Activated CD8-positive, alpha-beta memory T cell treated with anti-CD3 and anti-CD28 coated beads, Interleukin-2, amount 10 ng/mL, durations not matched to agents 7 days and 5 days (primary cell): ENCODE results near the gene TPST2. TPM values are rescaled to one million over a fixed set of nuclear protein-coding genes. Genes with fewer than 3 reads are reported as not detected.
"Not testable (repeated sequence)": the region's sequence is repeated elsewhere in the genome, so short reads cannot be mapped to it uniquely, and the experiment has no call there.

ENCODE experiments used
- ATAC-seq: fragments of 150-1000 bp; cut with Tn5 transposase; one replicate; pipeline ENCODE4 v1.10.0; 2021; ENCODE audit warnings: moderate library complexity
- CTCF ChIA-PET: fragments of 350-600 bp; sonication (Branson Sonifier 250); formaldehyde crosslinking; loops from one replicate; lab custom pipeline; 2021; ENCODE audit warnings: antibody characterized with exemption; lab: Charles Lee
- DNase-seq: peaks from one replicate; pipeline ENCODE4 v3.0.0-alpha.2; 2020
- H3K27ac Mint-ChIP-seq: one replicate; pipeline ENCODE4 v1.8.0; 2021; ENCODE audit warnings: mild to moderate bottlenecking, mixed read lengths
- H3K27me3 Mint-ChIP-seq: one replicate; pipeline ENCODE4 v1.8.0; 2021; ENCODE audit warnings: mixed read lengths
- H3K36me3 Mint-ChIP-seq: one replicate; pipeline ENCODE4 v1.8.0; 2021; ENCODE audit warnings: mild to moderate bottlenecking, mixed read lengths
- H3K4me1 Mint-ChIP-seq: one replicate; pipeline ENCODE4 v1.8.0; 2021; ENCODE audit warnings: mixed read lengths
- H3K4me3 Mint-ChIP-seq: one replicate; pipeline ENCODE4 v1.8.0; 2021; ENCODE audit warnings: mild to moderate bottlenecking, moderate library complexity, mixed read lengths
- H3K9me3 Mint-ChIP-seq: one replicate; pipeline ENCODE4 v1.8.0; 2022; ENCODE audit warnings: low read depth, mixed read lengths
- total RNA-seq, 2 experiments: library from RNA; stranded (reverse); gene quantifications; one replicate each; pipeline ENCODE4 v1.2.3, GENCODE V29; 2021

The TPST2 gene
- total RNA-seq, 2 experiments from 2014 or later = 61.6 to 81.6 TPM

DNA sequence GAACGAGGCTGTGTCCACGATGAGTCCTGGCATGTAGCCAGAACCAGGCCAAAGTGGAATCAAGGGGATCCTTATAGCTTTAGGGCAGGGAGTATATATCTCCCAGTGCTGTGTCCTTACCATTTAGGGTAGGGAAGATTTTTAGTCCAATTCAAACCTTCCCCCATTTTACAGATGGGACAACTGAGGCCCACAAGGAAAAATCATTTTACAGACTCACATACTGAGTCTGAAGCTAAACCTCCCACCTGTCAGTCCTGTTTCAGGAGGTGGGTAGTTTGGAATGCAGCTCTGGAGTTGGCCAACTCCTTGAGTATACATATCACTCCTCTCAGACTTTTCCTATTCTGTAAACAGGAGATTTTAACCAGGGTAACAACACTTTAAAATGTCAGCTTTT, 44.5 kb downstream of the TPST2 start:
- CTCF ChIA-PET = interaction anchor here (2.7 kb wide), 1 partner anchor 42 kb away, joined by 14 read pairs; no protein-coding TSS in a partner anchor
- H3K9me3 Mint-ChIP-seq = no peaks in the 10 kb centered on the region
- no peak for DNase-seq
- no peaks in the 10 kb centered on the region for H3K27me3 Mint-ChIP-seq
- H3K36me3 Mint-ChIP-seq = peaks cover 43% of the 10 kb centered on the region
- H3K4me1 Mint-ChIP-seq = peaks cover 61% of the 10 kb centered on the region
- no peak for ATAC-seq
- peak overlapping the region; percentile 34 for H3K27ac Mint-ChIP-seq
- H3K4me3 Mint-ChIP-seq = no peak overlapping the region

DNA sequence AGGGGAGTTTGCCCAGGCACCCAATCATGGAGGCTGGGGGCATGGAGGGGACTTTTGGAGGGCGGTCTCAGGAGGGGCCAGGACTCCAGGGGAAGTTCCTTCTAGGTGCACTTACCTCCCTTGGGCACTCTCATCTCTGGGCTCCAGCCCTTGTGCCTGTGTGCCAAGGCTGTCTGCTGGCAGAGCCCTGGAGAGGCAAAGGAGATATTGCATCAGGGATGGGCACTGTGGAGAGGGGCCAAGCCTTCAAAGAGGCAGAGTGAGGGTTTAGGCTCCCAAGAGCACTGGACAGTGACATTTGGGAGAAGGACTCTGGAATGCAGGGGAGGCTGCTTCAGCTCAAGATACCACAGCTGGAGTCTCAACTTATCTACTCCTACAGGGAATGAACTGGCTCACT, 45.4 kb downstream of the TPST2 start:
- H3K27ac Mint-ChIP-seq = peak overlapping the region; percentile 81
- no peak overlapping the region for H3K4me3 Mint-ChIP-seq
- peaks cover 43% of the 10 kb centered on the region for H3K36me3 Mint-ChIP-seq
- ATAC-seq (no peak), DNase-seq (no peak)
- CTCF ChIA-PET = interaction anchor here (1.2 to 1.7 kb wide), 3 partner anchors 9 to 41 kb away, joined by 3 to 9 read pairs (median 5); no protein-coding TSS in a partner anchor
- H3K27me3 Mint-ChIP-seq = no peaks in the 10 kb centered on the region
- H3K9me3 Mint-ChIP-seq = no peaks in the 10 kb centered on the region
- H3K4me1 Mint-ChIP-seq = peaks cover 58% of the 10 kb centered on the region

DNA sequence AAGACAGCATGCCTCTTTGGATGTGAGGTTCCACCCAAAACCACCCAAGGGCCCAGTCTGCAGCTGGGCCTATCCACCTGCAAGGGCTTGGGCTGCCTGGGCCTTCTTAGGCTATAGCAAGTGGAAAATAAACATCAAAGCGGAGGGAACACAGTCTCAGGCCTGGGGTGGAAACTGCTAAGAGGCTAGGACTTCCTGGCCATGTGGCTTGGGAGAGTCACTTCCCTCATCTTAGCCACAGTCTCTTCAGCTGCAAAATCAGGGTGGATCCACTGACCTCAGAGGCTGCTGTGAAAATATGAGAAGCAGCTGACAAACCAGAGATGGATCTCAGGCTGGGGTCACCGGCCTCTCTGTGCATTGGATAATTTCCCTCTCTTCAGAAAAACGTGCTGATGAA, 47.1 kb downstream of the TPST2 start:
- ATAC-seq = peak; percentile 62
- peak; percentile 60 for DNase-seq
- H3K4me3 Mint-ChIP-seq = no peak overlapping the region
- H3K27ac Mint-ChIP-seq = peak overlapping the region; percentile 81
- H3K36me3 Mint-ChIP-seq = peaks cover 38% of the 10 kb centered on the region
- H3K4me1 Mint-ChIP-seq = peaks cover 52% of the 10 kb centered on the region
- CTCF ChIA-PET = interaction anchor here (1.2 to 1.4 kb wide), 2 partner anchors 38 to 72 kb away, joined by 3 read pairs; no protein-coding TSS in a partner anchor
- no peaks in the 10 kb centered on the region for H3K27me3 Mint-ChIP-seq
- no peaks in the 10 kb centered on the region for H3K9me3 Mint-ChIP-seq

DNA sequence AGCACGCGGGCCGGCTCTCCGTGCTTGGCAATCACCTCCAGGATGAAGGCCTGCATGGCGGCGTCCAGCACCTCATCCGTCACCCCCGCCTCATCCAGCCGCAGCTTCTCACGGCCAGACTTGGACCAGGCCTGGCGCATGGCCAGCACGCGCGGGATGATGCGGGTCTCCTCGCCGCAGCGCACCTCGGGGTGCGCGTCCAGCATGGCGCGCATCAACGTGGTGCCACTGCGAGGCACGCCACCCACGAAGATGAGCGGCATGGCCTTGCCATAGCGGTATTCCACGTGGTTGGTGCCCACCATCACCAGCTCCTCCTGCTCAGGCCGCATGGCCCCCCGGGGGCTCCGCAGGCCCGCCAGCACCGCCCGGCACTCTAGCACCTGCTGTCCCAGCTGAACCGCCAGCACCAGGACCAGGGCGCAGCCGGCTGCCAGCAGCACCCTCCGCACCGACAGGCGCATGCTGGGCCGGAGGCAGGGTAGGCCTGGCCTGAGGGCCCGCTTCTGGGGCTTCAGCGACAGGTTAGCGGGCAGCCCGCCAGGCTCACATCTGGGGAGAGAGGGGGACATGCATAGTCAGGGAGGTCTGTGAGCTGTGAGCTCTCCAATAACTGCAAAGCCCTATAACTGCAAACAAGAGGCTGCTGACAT, 48.6 kb downstream of the TPST2 start:
- Mint-ChIP-seq H3K27me3 (no peaks in the 10 kb centered on the region), H3K4me3 (no peak overlapping the region), H3K36me3 (peaks cover 35% of the 10 kb centered on the region), H3K9me3 (no peaks in the 10 kb centered on the region), H3K4me1 (peaks cover 36% of the 10 kb centered on the region), H3K27ac (no peak overlapping the region)
- ATAC-seq = no peak
- CTCF ChIA-PET = interaction anchor here (2.0 kb wide), 1 partner anchor 38 kb away, joined by 4 read pairs; no protein-coding TSS in a partner anchor
- DNase-seq = no peak

DNA sequence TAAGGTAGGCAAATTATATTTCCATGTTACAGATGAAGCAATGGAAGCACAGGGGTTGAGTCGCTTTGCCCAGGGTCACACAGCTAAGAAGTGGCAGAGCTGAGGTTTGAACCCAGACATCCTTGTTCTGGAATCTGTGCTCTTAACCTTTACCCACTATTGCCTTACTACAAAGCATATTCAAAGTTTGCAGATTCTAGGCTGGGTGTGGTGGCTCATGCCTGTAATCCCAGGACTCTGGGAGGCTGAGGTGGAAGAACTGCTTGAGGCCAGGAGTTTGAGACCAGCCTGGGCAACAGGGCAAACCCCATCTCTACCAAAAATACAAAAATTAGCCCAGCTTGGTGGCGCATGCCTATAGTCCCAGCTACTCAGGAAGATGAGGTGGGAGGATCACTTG, 49.8 kb downstream of the TPST2 start:
- DNase-seq = no peak
- CTCF ChIA-PET = no interaction called here
- ATAC-seq = no peak
- no peak overlapping the region for H3K4me3 Mint-ChIP-seq
- no peaks in the 10 kb centered on the region for H3K27me3 Mint-ChIP-seq
- H3K4me1 Mint-ChIP-seq = peaks cover 29% of the 10 kb centered on the region
- H3K27ac Mint-ChIP-seq = no peak overlapping the region
- H3K36me3 Mint-ChIP-seq = peaks cover 39% of the 10 kb centered on the region
- H3K9me3 Mint-ChIP-seq = no peaks in the 10 kb centered on the region

DNA sequence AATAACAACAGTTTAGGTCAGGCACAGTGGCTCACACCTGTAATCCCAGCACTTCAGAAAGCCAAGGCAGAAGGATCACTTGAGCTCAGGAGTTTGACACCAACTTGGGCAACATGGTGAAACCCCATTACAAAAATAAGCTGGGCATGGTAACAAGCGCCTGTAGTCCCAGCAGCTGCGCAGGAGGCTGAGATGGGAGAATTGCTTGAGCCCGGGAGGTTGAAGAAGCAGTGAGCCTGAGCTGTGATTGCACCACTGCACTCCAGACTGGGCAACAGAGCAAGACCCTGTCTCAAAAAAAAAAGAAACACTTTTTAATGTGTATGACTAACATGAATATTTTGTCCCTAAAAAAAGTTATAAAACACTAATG, 53.2 kb downstream of the TPST2 start:
- no peaks in the 10 kb centered on the region for H3K27me3 Mint-ChIP-seq
- H3K36me3 Mint-ChIP-seq = peaks cover 47% of the 10 kb centered on the region
- H3K9me3 Mint-ChIP-seq = no peaks in the 10 kb centered on the region
- no peak overlapping the region for H3K4me3 Mint-ChIP-seq
- ATAC-seq = no peak
- CTCF ChIA-PET = interaction anchor here (1.3 to 2.2 kb wide), 2 partner anchors 106 to 129 kb away, joined by 4 to 6 read pairs; no protein-coding TSS in a partner anchor
- H3K27ac Mint-ChIP-seq = no peak overlapping the region
- DNase-seq = no peak
- H3K4me1 Mint-ChIP-seq = peaks cover 8% of the 10 kb centered on the region

DNA sequence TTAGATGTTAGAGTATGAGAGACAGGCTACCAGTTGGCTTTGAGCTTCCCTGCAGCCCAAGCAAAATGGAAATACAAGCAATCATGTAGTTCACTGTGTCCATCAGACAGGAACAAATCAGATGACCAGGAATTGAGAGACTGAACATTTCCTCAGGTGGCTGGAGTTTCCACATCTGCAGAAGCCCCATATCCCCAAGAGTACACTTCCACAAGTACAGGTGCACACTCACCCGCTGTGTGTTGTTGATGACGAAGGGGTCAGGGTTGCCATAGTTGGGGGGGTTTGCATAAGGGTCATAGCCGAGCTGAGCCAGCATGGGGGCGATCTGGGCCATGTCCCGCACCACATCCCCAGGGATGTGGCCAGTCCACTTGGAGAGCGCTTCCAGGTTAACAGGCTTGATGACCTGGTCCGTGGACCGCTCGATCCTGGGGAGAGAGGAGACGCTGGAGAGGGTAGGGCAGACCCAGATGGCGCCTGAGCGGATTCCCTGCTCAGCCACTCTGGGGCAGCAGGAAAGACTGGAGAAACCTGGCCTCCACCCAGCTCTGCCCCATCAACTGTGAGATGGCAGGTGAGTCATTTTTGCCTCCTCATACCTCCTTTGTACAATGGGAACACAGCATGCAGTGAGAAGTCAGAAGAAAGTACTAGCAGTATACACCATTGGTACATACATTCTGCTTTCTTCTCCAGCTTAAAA, 53.7 kb downstream of the TPST2 start:
- Mint-ChIP-seq H3K27ac (no peak overlapping the region), H3K27me3 (no peaks in the 10 kb centered on the region), H3K4me1 (peaks cover 8% of the 10 kb centered on the region), H3K4me3 (no peak overlapping the region), H3K36me3 (peaks cover 51% of the 10 kb centered on the region), H3K9me3 (no peaks in the 10 kb centered on the region)
- CTCF ChIA-PET = interaction anchor here (1.3 to 2.2 kb wide), 3 partner anchors 8 to 129 kb away, joined by 4 to 6 read pairs (median 5); no protein-coding TSS in a partner anchor
- no peak for ATAC-seq
- no peak for DNase-seq

DNA sequence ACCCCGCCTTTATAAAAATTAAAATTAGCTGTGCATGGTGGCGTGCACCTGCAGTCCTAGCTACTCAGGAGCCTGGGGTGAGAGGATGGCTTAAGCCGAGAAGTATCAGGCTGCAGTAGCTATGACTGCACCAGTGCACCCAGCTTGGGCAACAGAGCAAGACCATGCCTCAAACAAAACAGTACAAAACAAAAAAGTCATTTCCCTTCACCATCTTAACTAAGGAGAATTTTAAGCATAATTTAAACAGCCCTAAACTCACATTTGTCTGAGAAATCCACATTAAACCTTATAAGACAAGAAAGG, 54.4 kb downstream of the TPST2 start:
- Mint-ChIP-seq H3K36me3 (peaks cover 51% of the 10 kb centered on the region), H3K4me1 (peaks cover 8% of the 10 kb centered on the region), H3K27me3 (no peaks in the 10 kb centered on the region), H3K27ac (no peak overlapping the region), H3K9me3 (no peaks in the 10 kb centered on the region), H3K4me3 (no peak overlapping the region)
- DNase-seq (no peak), ATAC-seq (no peak)
- CTCF ChIA-PET = interaction anchor here (1.3 to 2.2 kb wide), 3 partner anchors 9 to 130 kb away, joined by 4 to 6 read pairs (median 5); no protein-coding TSS in a partner anchor

DNA sequence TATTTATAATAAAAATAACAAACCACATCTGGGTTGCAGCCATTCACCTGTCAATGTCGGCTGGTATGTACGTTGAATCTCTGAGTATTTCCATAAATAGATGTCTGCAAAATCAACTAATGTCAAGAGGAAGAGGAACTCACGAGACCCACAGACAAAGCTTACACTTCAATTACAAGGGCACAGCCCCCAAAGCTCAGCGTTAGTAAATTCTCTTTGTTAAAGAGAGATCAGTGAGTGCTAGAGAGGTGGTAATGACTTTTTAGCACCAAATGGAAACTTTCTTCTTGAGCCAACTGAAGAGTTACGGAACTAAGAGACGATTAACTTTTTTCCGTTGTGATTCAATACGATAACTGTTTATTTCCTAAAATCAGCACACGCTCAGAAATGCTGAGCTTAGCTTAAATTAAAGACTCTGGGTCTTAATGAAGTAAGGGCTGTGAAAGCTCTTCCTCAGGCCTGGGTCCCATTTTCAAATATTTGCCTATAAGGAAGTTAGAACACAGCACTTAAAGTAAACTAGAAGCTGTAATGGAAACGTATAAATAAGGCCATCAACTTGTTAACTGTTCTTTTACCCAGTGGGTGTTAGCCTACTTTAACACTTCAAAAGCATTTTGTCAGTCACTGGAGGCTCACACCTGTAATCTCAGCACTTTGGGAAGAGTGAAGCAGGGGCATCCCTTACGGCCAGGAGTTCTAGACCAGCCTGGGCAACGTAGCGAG, 54.9 kb downstream of the TPST2 start:
- no peaks in the 10 kb centered on the region for H3K9me3 Mint-ChIP-seq
- CTCF ChIA-PET = interaction anchor here (0.7 to 2.2 kb wide), 5 partner anchors 9 to 130 kb away, joined by 3 to 6 read pairs (median 4); no protein-coding TSS in a partner anchor
- peaks cover 50% of the 10 kb centered on the region for H3K36me3 Mint-ChIP-seq
- H3K27me3 Mint-ChIP-seq = no peaks in the 10 kb centered on the region
- peaks cover 8% of the 10 kb centered on the region for H3K4me1 Mint-ChIP-seq
- ATAC-seq (no peak), DNase-seq (no peak)
- no peak overlapping the region for H3K4me3 Mint-ChIP-seq
- no peak overlapping the region for H3K27ac Mint-ChIP-seq

DNA sequence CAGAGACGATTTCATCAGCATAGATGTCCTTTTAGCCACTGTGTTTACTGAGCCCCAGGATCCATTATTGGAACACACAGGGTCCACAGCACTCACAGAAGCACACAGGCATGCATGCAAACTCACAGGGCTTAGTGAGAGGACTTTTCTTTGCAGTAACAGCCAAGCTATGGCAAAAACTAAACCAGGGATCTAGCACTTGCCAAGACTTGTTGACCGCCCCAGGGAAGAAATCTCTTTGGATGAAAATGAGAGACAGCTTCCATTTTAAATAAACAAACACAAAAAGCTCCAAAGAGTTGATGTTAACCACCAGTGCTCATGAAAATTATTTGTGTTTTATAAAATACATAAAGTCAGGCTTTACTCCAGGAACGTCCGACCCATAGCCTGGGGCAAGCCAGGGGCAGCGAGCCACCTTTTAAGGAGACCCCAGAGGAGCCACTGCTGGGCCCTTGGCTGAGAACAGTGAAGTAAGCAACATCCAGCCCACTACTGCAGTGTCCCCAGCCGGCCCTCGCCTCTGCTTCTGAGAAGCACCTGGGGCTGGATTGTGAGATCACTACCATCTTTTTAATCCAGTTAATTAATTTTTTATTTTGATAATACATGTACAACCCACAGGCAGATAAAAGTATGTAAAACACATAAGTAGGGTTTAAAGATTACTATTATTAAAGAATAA, 55.6 kb downstream of the TPST2 start:
- Mint-ChIP-seq H3K27me3 (no peaks in the 10 kb centered on the region), H3K27ac (no peak overlapping the region), H3K36me3 (peaks cover 55% of the 10 kb centered on the region), H3K4me3 (no peak overlapping the region), H3K4me1 (peaks cover 8% of the 10 kb centered on the region), H3K9me3 (no peaks in the 10 kb centered on the region)
- CTCF ChIA-PET = interaction anchor here (0.7 to 1.6 kb wide), 4 partner anchors 10 to 73 kb away, joined by 3 to 5 read pairs (median 4); no protein-coding TSS in a partner anchor
- ATAC-seq (no peak), DNase-seq (no peak)

DNA sequence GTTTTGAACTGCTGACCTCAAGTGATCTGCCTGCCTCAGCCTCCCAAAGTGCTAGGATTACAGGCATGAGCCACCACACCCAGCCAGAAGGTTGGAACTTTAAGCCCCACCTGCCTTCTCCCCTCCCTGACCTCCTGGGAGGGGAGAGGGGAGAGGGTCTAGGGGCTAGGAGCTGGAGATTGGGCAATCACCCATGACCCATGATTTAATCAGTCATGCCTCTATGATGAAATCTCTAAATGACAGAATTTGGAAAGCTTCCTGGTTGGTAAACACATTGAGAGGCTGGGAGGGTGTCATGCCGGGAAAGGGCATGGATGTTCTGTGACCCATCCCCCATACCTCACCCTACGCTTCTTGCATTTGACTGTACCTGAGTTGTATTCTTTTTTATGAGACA, 60.6 kb downstream of the TPST2 start:
- peaks cover 17% of the 10 kb centered on the region for H3K4me1 Mint-ChIP-seq
- H3K27ac Mint-ChIP-seq = no peak overlapping the region
- ATAC-seq (no peak), DNase-seq (no peak)
- no peaks in the 10 kb centered on the region for H3K9me3 Mint-ChIP-seq
- peaks cover 44% of the 10 kb centered on the region for H3K36me3 Mint-ChIP-seq
- H3K27me3 Mint-ChIP-seq = no peaks in the 10 kb centered on the region
- no peak overlapping the region for H3K4me3 Mint-ChIP-seq
- CTCF ChIA-PET = no interaction called here

DNA sequence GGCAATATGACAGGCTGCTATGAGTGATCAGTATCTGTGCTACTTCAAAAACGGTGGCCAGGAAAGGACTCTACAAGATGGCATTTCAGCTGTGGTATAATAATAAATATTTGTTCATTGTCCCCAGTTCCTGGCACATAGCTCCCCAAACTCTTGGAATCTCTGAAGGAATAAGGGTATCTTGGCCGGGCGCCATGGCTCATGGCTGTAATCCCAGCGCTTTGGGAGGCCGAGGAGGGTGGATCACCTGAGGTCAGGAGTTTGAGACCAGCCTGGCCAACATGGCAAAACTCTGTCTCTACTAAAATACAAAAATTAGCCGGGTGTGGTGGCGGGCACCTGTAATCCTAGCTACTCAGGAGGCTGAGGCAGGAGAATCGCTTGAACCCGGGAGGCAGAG, 61.4 kb downstream of the TPST2 start:
- H3K4me3 Mint-ChIP-seq, DNase-seq, H3K27ac Mint-ChIP-seq, ATAC-seq, H3K27me3 Mint-ChIP-seq, CTCF ChIA-PET, H3K9me3 Mint-ChIP-seq: not testable (repeated sequence)
- H3K4me1 Mint-ChIP-seq = peaks cover 17% of the 10 kb centered on the region
- H3K36me3 Mint-ChIP-seq = peaks cover 44% of the 10 kb centered on the region
